ENCODE results near the gene FSCN2. TPM values are rescaled to one million over a fixed set of nuclear protein-coding genes. Genes with fewer than 3 reads are reported as not detected.

The FSCN2 gene
- total RNA-seq, 1 experiment from 2014 or later: 4.3 TPM

DNA sequence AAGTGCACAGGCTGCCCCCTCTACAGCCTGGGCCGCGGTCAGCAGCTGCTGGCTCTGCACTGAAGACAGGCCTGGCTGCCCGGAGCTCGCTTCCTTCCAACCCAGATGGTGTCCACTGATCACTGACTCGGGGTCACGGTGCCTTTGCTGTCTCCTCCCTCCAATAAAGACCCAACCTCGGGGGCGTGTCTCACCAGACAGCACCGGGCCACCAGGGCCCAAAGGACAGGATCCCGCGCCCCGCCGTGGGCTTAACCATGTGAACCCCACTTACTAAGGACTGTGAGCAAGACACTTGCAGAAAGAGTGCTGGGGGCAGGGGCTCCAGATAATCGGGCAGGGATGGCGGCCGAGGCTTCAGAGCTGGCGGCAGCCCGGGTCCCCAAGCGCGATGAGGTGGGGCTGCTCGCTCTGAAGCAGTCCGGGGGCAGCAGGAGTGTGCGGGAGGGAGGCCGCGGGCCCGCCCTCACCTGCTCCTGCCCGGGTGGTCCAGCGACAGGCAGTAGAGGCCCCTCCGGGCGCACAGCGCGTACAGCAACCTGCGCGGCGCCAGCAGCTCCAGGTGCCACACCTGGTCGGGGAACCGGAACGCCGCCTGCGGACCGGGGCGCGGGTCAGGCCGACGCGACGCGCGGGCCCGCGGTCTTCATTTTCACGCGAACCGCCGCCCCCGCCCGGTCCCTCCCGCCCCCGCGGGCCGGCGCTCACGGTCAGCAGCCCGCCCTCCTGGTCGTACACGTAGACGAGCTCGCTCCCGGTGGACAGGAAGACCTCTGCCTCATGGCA is 23.5 kb downstream of the FSCN2 start:
- CTCF ChIA-PET: interaction anchor here (0.7 to 1.7 kb wide), 3 partner anchors 49 to 313 kb away, joined by 3 to 5 read pairs (median 3); partner anchors contain the start of genes NDUFAF8 and TEPSIN
- no peaks in the 10 kb centered on the region for H4K20me1 ChIP-seq (ENCODE audit: insufficient read depth)
- no peaks in the 10 kb centered on the region for H3K9me3 ChIP-seq (ENCODE audit: insufficient read depth, low read depth)
- peak overlapping the region; percentile 62 for H3K4me3 ChIP-seq
- H3K79me2 ChIP-seq (ENCODE audit: low read depth): peaks cover 7% of the 10 kb centered on the region; the same call in 1 of the 2 replicates
- peak overlapping the region; percentile 71; the same call in 1 of the 2 replicates for H2AFZ ChIP-seq
- BruUV-seq (replicated peaks): TSS peak; percentile 6
- POLR2A ChIA-PET (ENCODE audit: unreplicated experiment): interaction anchor here (0.6 to 1.1 kb wide), 3 partner anchors 15 to 1227 kb away, joined by 3 to 24 read pairs (median 4); no protein-coding TSS in a partner anchor
- H3K36me3 ChIP-seq (ENCODE audit: low read depth): no peaks in the 10 kb centered on the region
- H3K4me2 ChIP-seq: peak overlapping the region; percentile 90
- no peaks in the 10 kb centered on the region for H3K27me3 ChIP-seq (ENCODE audit: insufficient read depth, low read depth)
- H3K27ac ChIP-seq: no peak overlapping the region
- DNase-seq: peak in 1 of 2 experiments; percentile 35
- intact Hi-C loops (cut with micrococcal nuclease; ENCODE audit: unreplicated experiment): loop anchor here (2.0 kb wide), 1 partner anchor 33 kb away; no protein-coding TSS in a partner anchor
- peaks cover 10% of the 10 kb centered on the region for H3K4me1 ChIP-seq (replicated peaks; ENCODE audit: insufficient read depth)
- no peaks in the 10 kb centered on the region for H3K9me2 ChIP-seq (ENCODE audit: insufficient read depth)
- H3F3A ChIP-seq (ENCODE audit: insufficient read depth, low read depth): peaks cover 31% of the 10 kb centered on the region
- no peak for TF ChIP-seq EZH2 (IDR thresholded peaks at IDR 0.05; ENCODE audit: low read depth)

DNA sequence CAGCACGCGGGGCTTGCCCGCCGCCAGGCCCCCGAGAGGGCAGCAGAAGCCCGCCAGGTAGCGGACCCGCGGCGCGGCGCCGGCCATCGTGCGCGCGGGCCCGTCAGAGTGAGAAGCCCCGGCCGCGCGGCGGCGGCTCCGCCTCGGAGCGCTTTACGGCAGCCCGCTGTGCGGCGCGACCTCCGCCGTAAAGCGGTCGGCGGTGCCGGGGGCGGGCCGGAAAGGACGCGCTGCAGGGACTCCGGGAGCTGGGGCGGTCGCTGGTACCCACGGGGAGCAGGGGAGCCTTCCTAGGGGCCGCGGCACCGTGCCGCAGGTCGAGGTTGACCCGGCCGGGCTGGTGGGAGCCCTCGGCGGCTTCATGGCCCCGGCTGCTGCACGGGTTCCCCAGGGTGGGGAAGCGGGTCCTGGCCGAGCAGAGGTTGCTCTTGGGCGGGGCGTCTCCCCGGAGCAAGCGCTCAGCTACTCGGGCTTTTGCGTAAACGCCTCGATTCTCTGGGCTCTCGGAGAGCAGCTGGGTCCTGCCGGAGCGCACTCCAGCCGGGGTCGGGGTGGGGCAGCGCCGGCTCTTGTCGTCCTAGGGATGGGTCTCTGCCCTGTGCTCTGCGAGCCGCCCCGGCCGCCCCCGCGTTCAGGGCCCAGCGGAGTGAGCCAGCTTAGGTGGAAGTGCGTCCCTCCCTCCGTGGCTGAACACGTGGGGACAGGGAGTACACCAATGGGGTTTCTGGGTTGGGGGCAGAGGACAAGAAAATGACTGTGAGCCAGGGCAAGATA is 24.3 kb downstream of the FSCN2 start, which contains the start of gene FAAP100:
Gene FAAP100 (minus strand): TSS at position 110 of the 774 bp plus-strand sequence. CDS start 23 bp downstream, at position 87.
- Histone ChIP-seq H3K79me2 (ENCODE audit: low read depth) (peaks cover 7% of the 10 kb centered on the region; the same call in 1 of the 2 replicates), H3K4me1 (replicated peaks; ENCODE audit: insufficient read depth) (peaks cover 10% of the 10 kb centered on the region), H4K20me1 (ENCODE audit: insufficient read depth) (no peaks in the 10 kb centered on the region), H3K4me2 (peak within 1 kb of the TSS; percentile 90), H3K9me2 (ENCODE audit: insufficient read depth) (no peaks in the 10 kb centered on the region), H2AFZ (peak within 1 kb of the TSS; percentile 82), H3K27me3 (ENCODE audit: insufficient read depth, low read depth) (no peaks in the 10 kb centered on the region), H3K4me3 (peak within 1 kb of the TSS; percentile 62), H3K36me3 (ENCODE audit: low read depth) (no peaks in the 10 kb centered on the region), H3F3A (ENCODE audit: insufficient read depth, low read depth) (peaks cover 36% of the 10 kb centered on the region), H3K27ac (0 out of 2 replicates have a peak within 1 kb of the TSS, but pooled peaks have one; percentile 16), H3K9me3 (ENCODE audit: insufficient read depth, low read depth) (no peaks in the 10 kb centered on the region)
- TF ChIP-seq, protein P1, sequence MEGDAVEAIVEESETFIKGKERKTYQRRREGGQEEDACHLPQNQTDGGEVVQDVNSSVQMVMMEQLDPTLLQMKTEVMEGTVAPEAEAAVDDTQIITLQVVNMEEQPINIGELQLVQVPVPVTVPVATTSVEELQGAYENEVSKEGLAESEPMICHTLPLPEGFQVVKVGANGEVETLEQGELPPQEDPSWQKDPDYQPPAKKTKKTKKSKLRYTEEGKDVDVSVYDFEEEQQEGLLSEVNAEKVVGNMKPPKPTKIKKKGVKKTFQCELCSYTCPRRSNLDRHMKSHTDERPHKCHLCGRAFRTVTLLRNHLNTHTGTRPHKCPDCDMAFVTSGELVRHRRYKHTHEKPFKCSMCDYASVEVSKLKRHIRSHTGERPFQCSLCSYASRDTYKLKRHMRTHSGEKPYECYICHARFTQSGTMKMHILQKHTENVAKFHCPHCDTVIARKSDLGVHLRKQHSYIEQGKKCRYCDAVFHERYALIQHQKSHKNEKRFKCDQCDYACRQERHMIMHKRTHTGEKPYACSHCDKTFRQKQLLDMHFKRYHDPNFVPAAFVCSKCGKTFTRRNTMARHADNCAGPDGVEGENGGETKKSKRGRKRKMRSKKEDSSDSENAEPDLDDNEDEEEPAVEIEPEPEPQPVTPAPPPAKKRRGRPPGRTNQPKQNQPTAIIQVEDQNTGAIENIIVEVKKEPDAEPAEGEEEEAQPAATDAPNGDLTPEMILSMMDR (conservative IDR thresholded peaks at IDR 0.05): no peak
- no peak for TF ChIP-seq EZH2 (IDR thresholded peaks at IDR 0.05; ENCODE audit: low read depth)
- intact Hi-C loops (cut with micrococcal nuclease; ENCODE audit: unreplicated experiment): loop anchor here (1.0 to 2.0 kb wide), 2 partner anchors 24 to 34 kb away; no protein-coding TSS in a partner anchor
- peak; percentile 37 to 90 for DNase-seq
- ChIA-PET CTCF (interaction anchor here (0.7 to 1.7 kb wide), 4 partner anchors 14 to 313 kb away, joined by 3 to 5 read pairs (median 3); partner anchors contain the start of genes NDUFAF8 and TEPSIN), POLR2A (ENCODE audit: unreplicated experiment) (interaction anchor here (0.5 to 1.1 kb wide), 7 partner anchors 14 to 1228 kb away, joined by 3 to 24 read pairs (median 4); partner anchors contain the start of genes ACTG1 and PCYT2)
- BruUV-seq (replicated peaks): TSS peak; percentile 49

DNA sequence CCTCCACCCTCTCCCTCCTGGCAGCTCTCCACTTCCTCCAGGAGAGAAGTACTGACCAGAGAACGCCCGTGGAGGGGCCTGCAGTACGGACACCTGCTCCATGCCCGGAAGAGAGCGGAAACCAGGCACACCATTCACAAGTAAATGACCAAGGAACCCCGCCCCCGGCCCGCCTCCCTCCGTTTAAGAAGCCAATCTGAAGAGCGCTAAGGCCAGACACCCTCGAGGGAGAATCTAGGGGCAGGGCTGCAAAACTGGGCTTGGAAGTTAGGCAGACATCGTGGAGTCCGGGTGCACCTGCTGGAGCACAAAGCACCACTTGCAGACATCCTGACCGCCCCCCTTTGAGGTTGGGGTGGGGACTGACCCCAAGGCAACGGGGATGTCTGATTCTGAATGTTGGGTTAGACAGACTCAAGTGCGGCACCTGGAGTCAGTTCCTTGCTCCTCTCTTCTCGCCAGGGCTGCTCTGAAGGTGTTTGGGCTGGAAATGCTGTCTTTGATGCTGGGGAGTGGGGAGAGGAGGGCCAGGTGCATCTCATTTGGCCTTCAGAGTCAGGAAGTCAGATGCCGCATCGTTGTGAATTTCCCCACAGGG is 24.9 kb downstream of the FSCN2 start:
- Histone ChIP-seq H3K4me3 (peak overlapping the region; percentile 62), H3K9me2 (ENCODE audit: insufficient read depth) (no peaks in the 10 kb centered on the region), H2AFZ (peak overlapping the region; percentile 82; the same call in 1 of the 2 replicates), H3K79me2 (ENCODE audit: low read depth) (peaks cover 7% of the 10 kb centered on the region; the same call in 1 of the 2 replicates), H3K4me2 (peak overlapping the region; percentile 80), H4K20me1 (ENCODE audit: insufficient read depth) (no peaks in the 10 kb centered on the region), H3K9me3 (ENCODE audit: insufficient read depth, low read depth) (no peaks in the 10 kb centered on the region), H3K27me3 (ENCODE audit: insufficient read depth, low read depth) (no peaks in the 10 kb centered on the region), H3K27ac (0 out of 2 replicates have a peak overlapping the region, but pooled peaks have one; percentile 16), H3F3A (ENCODE audit: insufficient read depth, low read depth) (peaks cover 36% of the 10 kb centered on the region), H3K4me1 (replicated peaks; ENCODE audit: insufficient read depth) (peaks cover 10% of the 10 kb centered on the region), H3K36me3 (ENCODE audit: low read depth) (no peaks in the 10 kb centered on the region)
- ChIA-PET POLR2A (ENCODE audit: unreplicated experiment) (interaction anchor here (0.5 to 1.1 kb wide), 3 partner anchors 237 to 373 kb away, joined by 3 to 4 read pairs (median 4); partner anchors contain the start of gene PCYT2), CTCF (interaction anchor here (0.8 kb wide), 1 partner anchor 14 kb away, joined by 3 read pairs; no protein-coding TSS in a partner anchor)
- intact Hi-C loops (cut with micrococcal nuclease; ENCODE audit: unreplicated experiment): loop anchor here (1.0 to 2.0 kb wide), 2 partner anchors 23 to 34 kb away; no protein-coding TSS in a partner anchor
- no TSS peak for BruUV-seq (replicated peaks)
- TF ChIP-seq EZH2 (IDR thresholded peaks at IDR 0.05; ENCODE audit: low read depth): no peak
- TF ChIP-seq, protein P1 (conservative IDR thresholded peaks at IDR 0.05): no peak
- peak; percentile 78 to 85 for DNase-seq
